Right ventricle myocardium inferior (tissue), 1 donor: ENCODE data around the gene CAMK2B. TPM values are rescaled to one million over a fixed set of nuclear protein-coding genes. Genes with fewer than 3 reads are reported as not detected.

ENCODE experiments used
- ATAC-seq: fragments of 200-7000 bp; cut with Tn5 transposase; one replicate; pipeline ENCODE4 v1.9.1; 2020; ENCODE audit warnings: mild to moderate bottlenecking, moderate library complexity
- DNase-seq: peaks from one replicate; pipeline ENCODE4 v3.0.0; 2021; ENCODE audit errors: missing footprints
- intact Hi-C: fragments of 100-400 bp; cut with DNase I; formaldehyde crosslinking; loops from one replicate; pipeline ENCODE4 v1.11.0; 2022
- total RNA-seq: library from RNA; stranded (reverse); fragmentation: NEBNext Ultra II Directional; extraction: Animal tissue kit (Norgen Biotek cat#: 25700); gene quantifications from one replicate; pipeline ENCODE4 v1.2.1, GENCODE V29; 2021
- donor health status: DM: no; HTN: yes; CAD: no; lungs with severe emphysema.

Gene CAMK2B
- total RNA-seq, 1 donor from 2014 or later = 95.4 TPM

GRCh38 chr7:44267719-44268421 is 57.5 kb downstream of the CAMK2B start:
- intact Hi-C loops = no loop called here
- ATAC-seq (no peak), DNase-seq (no peak)

- intact Hi-C loops = no loop called here
- ATAC-seq (no peak), DNase-seq (no peak)
These were observed 58.2 kb downstream of the CAMK2B start for GRCh38 chr7:44267178-44267577.

- intact Hi-C loops = no loop called here
- no peak for DNase-seq
- ATAC-seq = no peak
These were observed 58.9 kb downstream of the CAMK2B start for GRCh38 chr7:44266526-44266925.

- DNase-seq (no peak), ATAC-seq (no peak)
- intact Hi-C loops = no loop called here
These were observed 59.7 kb downstream of the CAMK2B start for GRCh38 chr7:44265728-44266127.

- intact Hi-C loops = no loop called here
- no peak for DNase-seq
- peak; percentile 19 for ATAC-seq
These were observed 61.0 kb downstream of the CAMK2B start for GRCh38 chr7:44264221-44264931.

- no peak for DNase-seq
- ATAC-seq = no peak
- intact Hi-C loops = no loop called here
These were observed 61.9 kb downstream of the CAMK2B start for GRCh38 chr7:44263326-44264082.

- ATAC-seq (no peak), DNase-seq (no peak)
- intact Hi-C loops = no loop called here
These were observed 63.4 kb downstream of the CAMK2B start for GRCh38 chr7:44262031-44262430.

- DNase-seq (no peak), ATAC-seq (no peak)
- intact Hi-C loops = no loop called here
These were observed 64.2 kb downstream of the CAMK2B start for GRCh38 chr7:44261240-44261639.

GRCh38 chr7:44259547-44260457 is 65.6 kb downstream of the CAMK2B start:
- intact Hi-C loops = loop anchor here (5.0 kb wide), 2 partner anchors 32 to 47 kb away; no protein-coding TSS in a partner anchor
- DNase-seq (no peak), ATAC-seq (peak; percentile 41)

- no peak for ATAC-seq
- intact Hi-C loops = loop anchor here (5.0 kb wide), 2 partner anchors 33 to 48 kb away; no protein-coding TSS in a partner anchor
- no peak for DNase-seq
These were observed 66.4 kb downstream of the CAMK2B start for GRCh38 chr7:44258865-44259546.

- DNase-seq = no peak
- intact Hi-C loops = loop anchor here (5.0 kb wide), 2 partner anchors 34 to 49 kb away; no protein-coding TSS in a partner anchor
- no peak for ATAC-seq
These were observed 67.0 kb downstream of the CAMK2B start for GRCh38 chr7:44258423-44258760.

GRCh38 chr7:44257618-44258422 is 67.6 kb downstream of the CAMK2B start:
- intact Hi-C loops = loop anchor here (5.0 kb wide), 2 partner anchors 34 to 49 kb away; no protein-coding TSS in a partner anchor
- ATAC-seq (peak; percentile 85), DNase-seq (peak; percentile 83)

- DNase-seq (no peak), ATAC-seq (no peak)
- intact Hi-C loops = loop anchor here (5.0 kb wide), 2 partner anchors 35 to 50 kb away; no protein-coding TSS in a partner anchor
These were observed 68.2 kb downstream of the CAMK2B start for GRCh38 chr7:44257213-44257612.

- ATAC-seq (peak; percentile 33), DNase-seq (no peak)
- intact Hi-C loops = loop anchor here (5.0 kb wide), 2 partner anchors 36 to 51 kb away; no protein-coding TSS in a partner anchor
These were observed 68.9 kb downstream of the CAMK2B start for GRCh38 chr7:44256459-44256858.

- ATAC-seq = no peak
- no peak for DNase-seq
- intact Hi-C loops = no loop called here
These were observed 73.5 kb downstream of the CAMK2B start for GRCh38 chr7:44251881-44252280.

GRCh38 chr7:44251269-44251668 is 74.1 kb downstream of the CAMK2B start:
- DNase-seq (no peak), ATAC-seq (no peak)
- intact Hi-C loops = no loop called here

GRCh38 chr7:44249639-44250234 is 75.7 kb downstream of the CAMK2B start:
- intact Hi-C loops = no loop called here
- no peak for DNase-seq
- ATAC-seq = no peak
